Stimulated activated CD8-positive, alpha-beta memory T cell treated with anti-CD3 and anti-CD28 coated beads, Interleukin-7, amount 100 ng/mL, for 4 hours (primary cell): ENCODE data around the gene SLC37A4.
A peak's percentile ranks its signal among the peaks of the same experiment; 100 is the strongest.
"Not testable (repeated sequence)": the region's sequence is repeated elsewhere in the genome, so short reads cannot be mapped to it uniquely, and the experiment has no call there.

Experiments used
- DNase-seq, 2 donors: peaks; one replicate each; pipeline ENCODE4 v3.0.0-alpha.2; 2020; ENCODE audit warnings: low read depth in 2 of 2

The SLC37A4 gene

GRCh38 chr11:119030329-119031047 is at the start of gene SLC37A4:
Gene SLC37A4 (minus strand): TSS chr11:119030877.
- peak; percentile 96 to 99 for DNase-seq

GRCh38 chr11:119078675-119079420 is 48.2 kb upstream of the SLC37A4 start:
- no peak for DNase-seq

DNA sequence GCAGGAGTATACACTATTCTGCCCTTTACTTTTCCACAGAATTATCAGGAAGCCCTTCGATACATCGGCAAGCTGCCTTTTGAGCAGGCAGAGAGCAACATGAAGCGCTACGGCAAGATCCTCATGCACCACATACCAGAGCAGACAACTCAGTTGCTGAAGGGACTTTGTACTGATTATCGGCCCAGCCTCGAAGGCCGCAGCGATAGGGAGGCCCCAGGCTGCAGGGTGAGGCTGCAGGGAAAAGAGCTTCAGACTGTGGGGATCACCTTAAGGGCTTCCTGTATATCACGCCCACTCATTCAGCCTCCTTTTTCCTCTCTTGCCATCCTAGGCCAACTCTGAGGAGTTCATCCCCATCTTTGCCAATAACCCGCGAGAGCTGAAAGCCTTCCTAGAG is 47.2 kb upstream of the SLC37A4 start:
- DNase-seq = no peak

DNA sequence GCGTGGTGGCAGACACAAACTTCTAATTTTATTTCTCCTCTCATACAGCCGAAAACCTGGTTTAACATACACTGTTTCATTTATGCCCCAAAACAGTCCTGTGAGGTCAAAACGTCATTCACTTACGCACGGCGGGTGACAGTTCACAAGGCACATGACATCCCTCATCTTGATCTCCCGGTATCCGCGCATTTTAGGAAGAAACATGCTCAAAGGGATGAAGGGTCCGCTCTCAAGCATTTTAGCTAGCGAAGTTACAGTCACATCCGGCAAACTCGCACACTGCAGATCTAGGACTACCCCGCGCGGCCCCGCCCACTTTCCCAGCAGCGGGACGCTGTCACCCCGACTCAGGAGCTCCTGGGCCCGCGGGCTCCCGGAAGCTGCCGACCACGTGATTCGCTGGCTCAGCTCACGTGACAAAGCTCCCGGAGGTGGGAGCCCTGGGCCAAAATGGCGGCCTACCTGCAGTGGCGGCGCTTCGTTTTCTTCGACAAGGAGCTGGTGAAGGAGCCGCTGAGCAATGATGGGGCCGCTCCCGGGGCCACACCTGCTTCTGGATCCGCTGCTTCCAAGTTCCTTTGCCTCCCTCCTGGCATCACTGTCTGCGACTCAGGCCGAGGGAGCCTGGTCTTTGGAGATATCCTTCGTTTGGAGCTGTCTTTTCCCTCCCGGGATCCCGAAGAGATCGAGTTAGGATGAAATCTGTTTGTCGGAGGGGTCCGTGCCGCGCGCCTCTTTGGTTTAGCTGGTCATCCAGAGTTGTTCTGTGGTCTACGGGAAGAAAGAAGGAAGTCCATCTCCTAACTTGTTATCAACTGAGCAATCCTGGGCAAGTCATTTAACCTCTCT is 36.9 kb upstream of the SLC37A4 start, which contains the start of gene VPS11:
Gene VPS11, plus strand, starts transcription at position 448 of the 852 bp plus-strand sequence. Its CDS starts 6 bp downstream, at position 454.
- DNase-seq = peak; percentile 96 to 99

- peak in 1 of 2 donors; percentile 13 for DNase-seq
Measured at GRCh38 chr11:119065369-119065768, 34.7 kb upstream of the SLC37A4 start.

GRCh38 chr11:119062779-119063178 is 32.1 kb upstream of the SLC37A4 start:
- no peak for DNase-seq

- no peak for DNase-seq
Measured at GRCh38 chr11:119061256-119061655, 30.6 kb upstream of the SLC37A4 start.

- not testable (repeated sequence) for DNase-seq
Measured at GRCh38 chr11:119059128-119059527, 28.5 kb upstream of the SLC37A4 start.

DNA sequence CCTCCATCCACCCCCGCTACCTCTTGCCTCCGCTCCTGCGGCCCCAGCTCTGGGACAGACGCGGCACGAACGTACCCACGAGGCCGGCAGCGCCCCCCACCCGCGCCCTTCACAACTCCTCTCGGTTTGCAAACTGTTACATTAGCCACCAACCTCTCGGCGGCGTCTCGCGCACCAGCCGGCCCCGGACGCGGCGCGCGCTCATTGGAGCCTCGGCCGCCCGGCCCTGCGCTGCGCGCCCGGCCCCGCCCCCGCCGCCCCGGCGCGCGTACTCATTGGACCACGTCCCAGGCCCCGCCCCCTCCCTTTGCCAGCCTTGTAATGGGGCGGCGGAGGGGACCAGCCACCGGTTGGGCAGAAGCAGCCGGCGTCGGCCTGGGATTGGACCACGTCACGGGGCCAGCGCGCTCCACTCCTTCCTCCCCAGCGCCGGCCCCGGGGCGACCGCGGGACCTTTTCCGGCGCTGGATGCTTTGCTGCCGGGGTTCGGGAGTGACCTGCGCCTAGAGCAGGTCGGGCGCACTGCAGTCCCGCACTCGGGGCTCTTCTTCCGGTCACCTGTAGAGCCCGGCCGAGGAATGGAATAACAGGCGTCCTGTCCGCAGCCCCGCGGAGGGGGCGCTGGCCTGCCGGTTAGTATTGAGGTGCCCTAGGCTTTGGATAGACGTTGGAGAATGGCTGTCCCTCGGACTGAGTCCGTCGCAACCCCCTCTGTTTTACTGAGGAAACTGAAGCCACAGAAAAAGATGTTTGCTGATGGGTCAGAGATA is 26.5 kb upstream of the SLC37A4 start, which contains the start of gene HYOU1:
Gene HYOU1, minus strand, starts transcription at position 206 of the 770 bp plus-strand sequence. CDS start 1,045 bp downstream, outside the sequence.
- DNase-seq = peak; percentile 93 to 99

DNA sequence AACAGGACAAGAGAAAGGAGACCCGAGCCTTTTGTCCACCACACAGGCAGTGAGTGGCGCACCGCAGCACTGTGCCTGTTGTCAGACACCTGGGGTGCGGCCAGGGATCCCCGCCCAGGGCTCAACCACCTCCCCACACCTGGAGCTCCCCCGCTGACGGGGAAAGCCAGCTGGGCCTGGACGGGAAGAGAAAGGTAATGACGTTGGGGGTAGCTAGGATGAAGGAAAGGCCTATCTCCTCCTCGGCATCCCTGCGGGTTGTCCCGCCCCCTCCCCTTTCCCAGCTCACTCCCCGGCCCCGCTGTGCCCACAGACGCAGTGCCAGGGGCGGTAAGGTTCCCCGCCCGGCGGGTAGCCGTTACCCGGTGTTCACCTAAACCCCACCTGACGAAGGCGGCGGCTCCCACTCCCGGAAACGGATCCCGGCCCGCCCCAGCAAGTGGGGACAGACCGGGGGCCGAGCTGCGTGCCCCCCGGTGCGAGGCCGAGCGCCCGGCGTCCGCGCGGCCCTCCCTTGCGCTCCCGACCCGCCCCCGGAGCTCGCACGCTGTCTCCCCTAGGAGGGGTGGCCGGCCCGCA is 25.8 kb upstream of the SLC37A4 start:
- peak; percentile 12 to 35 for DNase-seq

DNA sequence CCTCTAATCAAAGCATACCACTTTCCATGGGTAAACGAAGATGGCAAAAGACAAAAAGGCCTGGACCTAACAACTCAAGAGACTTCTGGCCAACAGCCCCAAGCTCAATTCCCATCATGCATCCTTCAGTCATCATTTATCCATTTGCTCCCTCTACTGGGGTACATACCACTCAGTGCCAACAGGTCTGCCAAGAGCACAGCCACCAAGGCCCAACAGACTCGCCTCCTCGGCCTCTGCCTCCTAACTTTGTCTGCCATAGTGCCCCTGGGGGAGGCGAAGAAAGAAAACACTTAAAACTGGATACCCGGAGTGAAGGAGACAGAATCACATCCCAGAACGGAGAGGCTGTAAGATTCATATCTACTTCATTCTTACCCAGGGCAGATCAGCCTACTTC is 25.2 kb upstream of the SLC37A4 start:
- DNase-seq = no peak

- no peak for DNase-seq
Measured at GRCh38 chr11:119054418-119054817, 23.7 kb upstream of the SLC37A4 start.

GRCh38 chr11:119052163-119052814 is 21.6 kb upstream of the SLC37A4 start:
- DNase-seq = no peak

GRCh38 chr11:119051440-119052162 is 20.9 kb upstream of the SLC37A4 start:
- no peak for DNase-seq

GRCh38 chr11:119049081-119049480 is 18.4 kb upstream of the SLC37A4 start:
- DNase-seq = no peak

- no peak for DNase-seq
Measured at GRCh38 chr11:119048644-119049043, 18.0 kb upstream of the SLC37A4 start.

GRCh38 chr11:119047205-119047604 is 16.5 kb upstream of the SLC37A4 start:
- no peak for DNase-seq

DNA sequence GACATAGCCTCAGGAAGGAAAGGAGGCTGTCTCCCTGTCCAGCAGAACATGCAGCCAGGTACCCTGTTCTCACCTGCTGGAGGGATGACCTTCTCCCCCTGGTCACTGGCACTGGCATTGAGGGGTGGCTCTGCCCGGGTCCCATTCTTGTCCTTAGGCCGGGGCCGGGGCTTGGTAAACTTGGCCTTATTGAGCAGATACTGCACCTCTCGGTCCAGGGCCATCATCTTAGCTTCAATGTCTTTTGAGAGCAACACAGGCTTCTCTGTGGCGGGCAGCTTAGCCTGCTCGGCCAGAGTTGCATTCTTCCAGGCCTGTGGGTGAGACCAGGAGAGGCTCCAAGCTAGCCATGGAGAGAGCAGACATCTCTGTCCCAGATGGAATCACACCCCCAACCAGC is 15.8 kb upstream of the SLC37A4 start:
- no peak for DNase-seq

DNA sequence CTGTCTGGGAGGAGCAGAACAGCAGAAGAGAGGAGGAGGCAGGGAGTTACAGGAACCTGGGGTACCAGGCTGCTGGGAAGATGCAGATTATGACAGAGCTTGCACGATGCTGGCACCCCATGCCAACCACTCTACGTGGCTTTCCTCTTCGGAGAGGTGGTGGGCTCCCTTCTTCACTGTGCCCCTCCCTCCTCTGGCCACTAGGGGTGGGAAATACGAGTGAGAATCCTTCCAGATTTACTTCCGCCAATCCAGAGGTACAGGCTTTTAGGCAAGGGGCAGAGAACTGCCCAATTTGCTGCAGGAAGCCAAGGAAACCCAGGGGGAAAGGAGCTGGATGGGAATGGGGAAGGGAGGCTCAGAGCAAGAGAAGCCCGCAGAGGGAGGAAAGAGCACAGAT is 14.0 kb upstream of the SLC37A4 start:
- DNase-seq = no peak

GRCh38 chr11:119042927-119043326 is 12.2 kb upstream of the SLC37A4 start:
- no peak for DNase-seq
